ENCODE data around the gene STK32C. TPM values are rescaled to one million over a fixed set of nuclear protein-coding genes. Genes with fewer than 3 reads are reported as not detected.

Gene STK32C
- total RNA-seq, 1 experiment from 2014 or later, result 20.7 TPM

GRCh38 chr10:132248455-132249225, 59.1 kb downstream of the STK32C start:
- DNase-seq (ENCODE audit: unreplicated experiment), result no peak
- BruUV-seq (replicated peaks), result no TSS peak

GRCh38 chr10:132247943-132248342, 59.8 kb downstream of the STK32C start:
- no peak for TF ChIP-seq CTCF (IDR thresholded peaks at IDR 0.05; ENCODE audit: unreplicated experiment)
- intact Hi-C loops (cut with micrococcal nuclease), result no loop called here
- no peak for DNase-seq (ENCODE audit: unreplicated experiment)
- CTCF ChIA-PET, result no interaction called here
- H3K4me3 Mint-ChIP-seq (ENCODE audit: unreplicated experiment), result no peak overlapping the region
- no peaks in the 10 kb centered on the region for H3K4me1 Mint-ChIP-seq (ENCODE audit: insufficient read depth, unreplicated experiment)
- no TSS peak for BruUV-seq (replicated peaks)
- H3K9me3 Mint-ChIP-seq (ENCODE audit: unreplicated experiment), result no peaks in the 10 kb centered on the region
- H3K36me3 Mint-ChIP-seq (ENCODE audit: insufficient read depth, unreplicated experiment), result no peaks in the 10 kb centered on the region
- H3K27me3 Mint-ChIP-seq (ENCODE audit: insufficient read depth, unreplicated experiment), result no peaks in the 10 kb centered on the region
- POLR2A ChIA-PET, result no interaction called here
- H3K27ac Mint-ChIP-seq (ENCODE audit: low read depth, unreplicated experiment), result no peak overlapping the region

More at GRCh38 chr10:132248455-132249225, 59.1 kb downstream of the STK32C start:
- Mint-ChIP-seq H3K4me1 (ENCODE audit: insufficient read depth, unreplicated experiment) (no peaks in the 10 kb centered on the region), H3K36me3 (ENCODE audit: insufficient read depth, unreplicated experiment) (no peaks in the 10 kb centered on the region), H3K27ac (ENCODE audit: low read depth, unreplicated experiment) (no peak overlapping the region), H3K27me3 (ENCODE audit: insufficient read depth, unreplicated experiment) (no peaks in the 10 kb centered on the region), H3K4me3 (ENCODE audit: unreplicated experiment) (no peak overlapping the region), H3K9me3 (ENCODE audit: unreplicated experiment) (no peaks in the 10 kb centered on the region)
- intact Hi-C loops (cut with micrococcal nuclease), result no loop called here
- TF ChIP-seq CTCF (IDR thresholded peaks at IDR 0.05; ENCODE audit: unreplicated experiment), result no peak
- POLR2A ChIA-PET, result interaction anchor here (0.6 kb wide), 1 partner anchor 20 kb away, joined by 4 read pairs; no protein-coding TSS in a partner anchor
- CTCF ChIA-PET, result no interaction called here

GRCh38 chr10:132246296-132246695, 61.5 kb downstream of the STK32C start:
- Mint-ChIP-seq H3K4me1 (ENCODE audit: insufficient read depth, unreplicated experiment) (no peaks in the 10 kb centered on the region), H3K27ac (ENCODE audit: low read depth, unreplicated experiment) (no peak overlapping the region), H3K36me3 (ENCODE audit: insufficient read depth, unreplicated experiment) (no peaks in the 10 kb centered on the region), H3K4me3 (ENCODE audit: unreplicated experiment) (no peak overlapping the region), H3K9me3 (ENCODE audit: unreplicated experiment) (no peaks in the 10 kb centered on the region), H3K27me3 (ENCODE audit: insufficient read depth, unreplicated experiment) (no peaks in the 10 kb centered on the region)
- no peak for TF ChIP-seq CTCF (IDR thresholded peaks at IDR 0.05; ENCODE audit: unreplicated experiment)
- ChIA-PET POLR2A (no interaction called here), CTCF (interaction anchor here (0.8 kb wide), 1 partner anchor 212 kb away, joined by 7 read pairs; no protein-coding TSS in a partner anchor)
- no peak for DNase-seq (ENCODE audit: unreplicated experiment)
- intact Hi-C loops (cut with micrococcal nuclease), result no loop called here
- BruUV-seq (replicated peaks), result no TSS peak

- POLR2A ChIA-PET, result no interaction called here
- DNase-seq (ENCODE audit: unreplicated experiment), result no peak
- no peak for TF ChIP-seq CTCF (IDR thresholded peaks at IDR 0.05; ENCODE audit: unreplicated experiment)
- no peaks in the 10 kb centered on the region for H3K36me3 Mint-ChIP-seq (ENCODE audit: insufficient read depth, unreplicated experiment)
- no peak overlapping the region for H3K27ac Mint-ChIP-seq (ENCODE audit: low read depth, unreplicated experiment)
- no TSS peak for BruUV-seq (replicated peaks)
- intact Hi-C loops (cut with micrococcal nuclease), result no loop called here
- H3K9me3 Mint-ChIP-seq (ENCODE audit: unreplicated experiment), result no peaks in the 10 kb centered on the region
- no peaks in the 10 kb centered on the region for H3K4me1 Mint-ChIP-seq (ENCODE audit: insufficient read depth, unreplicated experiment)
- CTCF ChIA-PET, result no interaction called here
- H3K4me3 Mint-ChIP-seq (ENCODE audit: unreplicated experiment), result no peak overlapping the region
- H3K27me3 Mint-ChIP-seq (ENCODE audit: insufficient read depth, unreplicated experiment), result no peaks in the 10 kb centered on the region
Measured at GRCh38 chr10:132245056-132245455, 62.7 kb downstream of the STK32C start.
